Right lobe of liver (tissue), 6 donors: Measurements from ENCODE around the gene GATD1. TPM values are rescaled to one million over a fixed set of nuclear protein-coding genes. Genes with fewer than 3 reads are reported as not detected.

Source experiments
- ATAC-seq, 4 donors: fragments of 200-7000 bp; cut with Tn5 transposase; one replicate each; pipeline ENCODE4 v1.9.1; 2020; ENCODE audit warnings: mild to moderate bottlenecking in 4 of 4, moderate library complexity in 4 of 4
- DNase-seq, 3 donors: peaks; one replicate each; pipeline ENCODE4 v3.0.0-alpha.2; 2020
- H3K27ac ChIP-seq, 3 donors: fragments of 200-600 bp; one replicate each; pipeline ENCODE4 v1.8.0; 2022
- H3K27me3 ChIP-seq, 2 donors: fragments of 200-600 bp; one replicate each; pipeline ENCODE4 v1.8.0; 2022
- H3K36me3 ChIP-seq, 4 donors: fragments of 200-600 bp; sonication (generic) in 1 of 4; one replicate each; pipeline versions ENCODE4 v1.5.1 to v1.8.0; 2017 to 2022; ENCODE audit warnings: control low read depth in 1 of 4
- H3K4me1 ChIP-seq, 4 donors: fragments of 200-600 bp; sonication (generic) in 1 of 4; one replicate each; pipeline versions ENCODE4 v1.5.1 to v1.8.0; 2017 to 2022; ENCODE audit warnings: control low read depth in 1 of 4
- H3K4me3 ChIP-seq, 3 donors: fragments of 200-600 bp; one replicate each; pipeline ENCODE4 v1.8.0; 2022
- H3K9me3 ChIP-seq, 4 donors: fragments of 200-600 bp; sonication (generic) in 1 of 4; one replicate each; pipeline versions ENCODE4 v1.5.1 to v1.8.0; 2017 to 2022; ENCODE audit warnings: control low read depth in 1 of 4
- CTCF ChIP-seq, 4 donors: fragments of 200-600 bp in 3 of 4; fragments of 450-650 bp in 1 of 4; IDR thresholded peaks; one replicate each; pipeline versions ENCODE4 v1.5.1 to v1.8.0; 2016 to 2022; ENCODE audit warnings: antibody characterized with exemption in 4 of 4, mild to moderate bottlenecking in 2 of 4
- POLR2A ChIP-seq: fragments of 450-650 bp; IDR thresholded peaks from one replicate; pipeline ENCODE4 v1.6.1; 2017; ENCODE audit warnings: antibody characterized with exemption, mild to moderate bottlenecking
- WGBS: methylation state at CpG from one replicate; pipeline ENCODE4 v1.1.6; 2018; ENCODE audit warnings: low coverage, low lambda C conversion rate; ENCODE audit not compliant: insufficient coverage; ENCODE audit errors: missing lambda C conversion rate; 5-methylcytosine and 5-hydroxymethylcytosine counted together
- intact Hi-C, 2 donors: fragments of 100-400 bp; cut with DNase I; formaldehyde crosslinking; loops; one replicate each; pipeline versions ENCODE4 v1.11.2 to v1.14.1; 2022
- total RNA-seq, 6 experiments: library from RNA; depleted of rRNA in 2 of 6; stranded (reverse); fragments of >200 nt in 2 of 6; fragmentation: NEBNext Ultra II Directional in 3 of 6; extraction: Animal tissue kit (Norgen Biotek cat#: 25700) in 3 of 6; gene quantifications; one replicate each; pipeline versions ENCODE4 v1.1.0 to v1.2.4, GENCODE V29; 2016 to 2023
- donor health status: DM: no; HTN: yes; CAD: no.
- donor health status: DM: no; HTN: no; CAD: no.
- donor health status: DM: no; HTN: no; CAD: no.
- donor health status: DM: no; HTN: yes; CAD: no.
- donor health status: DM: no; HTN: yes; CAD: no.

Gene GATD1
- total RNA-seq, 6 experiments from 2014 or later, result 15.8 to 31.9 (median 27.7) TPM

GRCh38 chr11:794013-794765 lies 16.9 kb upstream of the GATD1 start:
- no peak for ATAC-seq
- Histone ChIP-seq H3K4me3 (peak overlapping the region in 1 of 3 donors; percentile 73), H3K27me3 (no peaks in the 10 kb centered on the region), H3K27ac (no peak overlapping the region), H3K36me3 (peaks cover 0 to 5% (median 0%) of the 10 kb centered on the region in 4 donors), H3K9me3 (no peaks in the 10 kb centered on the region), H3K4me1 (peaks cover 0 to 34% (median 11%) of the 10 kb centered on the region in 4 donors)
- 67% methylated on average over 3 of the region's 31 CpGs for WGBS
- intact Hi-C loops, result no loop called here
- peak in 1 of 3 donors; percentile 28 for DNase-seq
- TF ChIP-seq CTCF (IDR thresholded peaks at IDR 0.05), result no peak
- no peak for TF ChIP-seq POLR2A

- Histone ChIP-seq H3K36me3 (peaks cover 0 to 5% (median 0%) of the 10 kb centered on the region in 4 donors), H3K27me3 (no peaks in the 10 kb centered on the region), H3K4me3 (no peak overlapping the region), H3K27ac (no peak overlapping the region), H3K4me1 (peaks cover 0 to 32% (median 11%) of the 10 kb centered on the region in 4 donors), H3K9me3 (no peaks in the 10 kb centered on the region)
- 70% methylated on average over 2 of the region's 7 CpGs for WGBS
- TF ChIP-seq POLR2A (no peak), CTCF (IDR thresholded peaks at IDR 0.05) (no peak)
- peak in 1 of 3 donors; percentile 31 for DNase-seq
- intact Hi-C loops, result no loop called here
- no peak for ATAC-seq
These were observed 16.3 kb upstream of the GATD1 start for GRCh38 chr11:793556-793955.

- intact Hi-C loops, result no loop called here
- TF ChIP-seq CTCF (IDR thresholded peaks at IDR 0.05) (no peak), POLR2A (no peak)
- ATAC-seq (no peak), DNase-seq (no peak)
- Histone ChIP-seq H3K4me3 (no peak overlapping the region), H3K27ac (no peak overlapping the region), H3K9me3 (no peaks in the 10 kb centered on the region), H3K4me1 (peaks cover 0 to 28% (median 11%) of the 10 kb centered on the region in 4 donors), H3K36me3 (peaks cover 0 to 5% (median 0%) of the 10 kb centered on the region in 4 donors), H3K27me3 (no peaks in the 10 kb centered on the region)
- 100% methylated on average over 3 of the region's 13 CpGs for WGBS
These were observed 15.6 kb upstream of the GATD1 start for GRCh38 chr11:792873-793272.

GRCh38 chr11:792535-792821 lies 15.2 kb upstream of the GATD1 start:
- intact Hi-C loops, result no loop called here
- ATAC-seq (no peak), DNase-seq (no peak)
- Histone ChIP-seq H3K4me1 (peaks cover 0 to 24% (median 10%) of the 10 kb centered on the region in 4 donors), H3K4me3 (no peak overlapping the region), H3K36me3 (peaks cover 0 to 5% (median 0%) of the 10 kb centered on the region in 4 donors), H3K27me3 (no peaks in the 10 kb centered on the region), H3K27ac (no peak overlapping the region), H3K9me3 (no peaks in the 10 kb centered on the region)
- WGBS, result no CpG with 5 or more reads among the region's 15 CpGs
- TF ChIP-seq CTCF (IDR thresholded peaks at IDR 0.05) (no peak), POLR2A (no peak)
